Activated T-cell treated with anti-CD3 and anti-CD28 coated beads, Interleukin-2, amount 50 U/mL, for 72 hours (primary cell): ENCODE results near the gene DNMT3A. TPM values are rescaled to one million over a fixed set of nuclear protein-coding genes. Genes with fewer than 3 reads are reported as not detected.

Source experiments
- ATAC-seq, 2 donors: fragments of 150-1000 bp; cut with Tn5 transposase; replicated peaks in 1 of 2; 2 replicates each; pipeline ENCODE4 v1.10.0; 2021; ENCODE audit warnings: moderate library complexity in 2 of 2, mild to moderate bottlenecking in 1 of 2
- DNase-seq, 2 donors: peaks; one replicate each; pipeline ENCODE4 v3.0.0; 2021 to 2022; ENCODE audit warnings: mixed read lengths in 1 of 2
- H3K27ac Mint-ChIP-seq: one replicate; pipeline ENCODE4 v1.8.0; 2022; ENCODE audit warnings: mild to moderate bottlenecking, moderate library complexity, mixed read lengths
- H3K27me3 Mint-ChIP-seq: one replicate; pipeline ENCODE4 v1.8.0; 2022; ENCODE audit warnings: low read depth, mixed read lengths
- H3K36me3 Mint-ChIP-seq, 2 donors: one replicate each; pipeline ENCODE4 v1.8.0; 2022; ENCODE audit warnings: mixed read lengths in 2 of 2, mild to moderate bottlenecking in 1 of 2; ENCODE audit not compliant: insufficient read depth in 2 of 2
- H3K4me1 Mint-ChIP-seq: one replicate; pipeline ENCODE4 v1.8.0; 2022; ENCODE audit warnings: low read depth, mixed read lengths
- H3K4me3 Mint-ChIP-seq, 2 donors: one replicate each; pipeline ENCODE4 v1.8.0; 2022; ENCODE audit warnings: mild to moderate bottlenecking in 2 of 2, mixed read lengths in 2 of 2, moderate library complexity in 2 of 2
- H3K9me3 Mint-ChIP-seq, 2 donors: one replicate each; pipeline ENCODE4 v1.8.0; 2022; ENCODE audit warnings: mixed read lengths in 2 of 2
- total RNA-seq, 2 donors: library from RNA; stranded (reverse); gene quantifications; one replicate each; pipeline ENCODE4 v1.2.3, GENCODE V29; 2022

DNMT3A gene
- total RNA-seq, 2 donors from 2014 or later, result 90.2 to 108 TPM

DNA sequence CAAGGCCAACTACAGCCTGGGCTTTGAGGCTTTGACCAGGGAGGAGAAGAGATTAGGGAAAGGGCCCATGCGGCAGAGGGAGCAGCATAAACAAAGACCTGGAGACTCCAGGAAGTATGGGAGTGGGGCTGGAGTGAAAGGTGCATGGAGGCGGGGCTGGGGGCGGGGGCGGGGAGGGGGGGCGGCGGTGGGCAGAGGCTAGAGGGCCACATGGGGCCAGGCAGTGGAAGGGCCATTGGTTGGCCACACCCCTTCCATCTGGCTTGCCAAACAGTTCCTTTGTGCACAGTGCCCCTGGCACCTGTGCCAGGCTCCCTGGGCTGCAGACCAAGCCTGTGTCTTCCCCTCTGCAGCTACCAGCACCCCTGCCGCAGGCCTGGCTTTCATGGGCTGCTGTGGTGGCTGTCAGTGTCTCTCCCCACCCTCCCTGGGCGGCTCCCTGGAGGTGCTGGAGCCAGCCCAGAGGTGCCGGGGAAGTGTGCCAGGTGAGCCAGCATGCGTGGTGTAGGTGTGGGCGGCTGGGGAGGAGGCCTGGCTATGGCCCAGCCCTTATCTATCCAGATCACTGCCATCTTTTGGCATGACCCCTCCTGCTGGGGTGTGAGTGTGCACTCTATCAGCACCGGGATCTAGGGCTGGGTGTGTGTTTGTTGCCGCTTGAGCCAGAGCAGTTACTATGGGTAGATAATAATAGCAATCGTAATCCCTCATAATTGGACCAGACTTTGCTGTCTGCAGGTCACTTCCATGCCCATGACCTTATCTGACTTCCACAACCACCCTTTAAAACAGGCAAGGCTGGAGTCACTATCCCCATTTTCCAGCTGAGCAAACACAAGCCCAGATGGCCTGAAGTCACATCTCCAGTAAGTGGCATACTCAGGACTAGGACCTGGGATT lies 30.5 kb downstream of the DNMT3A start:
- peaks cover 0 to 16% of the 10 kb centered on the region in 2 donors for H3K36me3 Mint-ChIP-seq
- H3K9me3 Mint-ChIP-seq, result no peaks in the 10 kb centered on the region
- peak overlapping the region; percentile 39 to 88 for H3K4me3 Mint-ChIP-seq
- H3K27me3 Mint-ChIP-seq, result no peaks in the 10 kb centered on the region
- DNase-seq, result no peak
- peak overlapping the region; percentile 55 for H3K27ac Mint-ChIP-seq
- peaks cover 90% of the 10 kb centered on the region for H3K4me1 Mint-ChIP-seq
- no peak for ATAC-seq

DNA sequence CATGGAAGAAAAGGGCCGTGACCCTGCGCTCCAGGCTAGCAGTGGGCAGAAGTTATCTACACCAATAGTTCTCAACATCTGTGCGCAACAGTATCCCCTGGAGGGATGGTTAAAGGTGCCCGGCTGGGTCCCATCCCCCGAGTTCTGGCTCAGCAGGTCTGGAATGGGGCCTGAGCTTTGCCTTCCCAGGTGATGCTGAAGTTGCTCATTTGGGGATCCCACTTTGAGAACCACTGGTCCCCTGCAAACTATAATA lies 31.1 kb downstream of the DNMT3A start:
- Mint-ChIP-seq H3K27me3 (no peaks in the 10 kb centered on the region), H3K4me3 (peak overlapping the region; percentile 20 to 39), H3K36me3 (peaks cover 0 to 16% of the 10 kb centered on the region in 2 donors), H3K27ac (no peak overlapping the region), H3K9me3 (no peaks in the 10 kb centered on the region), H3K4me1 (peaks cover 90% of the 10 kb centered on the region)
- ATAC-seq (no peak), DNase-seq (no peak)

- Mint-ChIP-seq H3K4me3 (peak overlapping the region; percentile 29 to 39), H3K27me3 (no peaks in the 10 kb centered on the region), H3K9me3 (no peaks in the 10 kb centered on the region), H3K4me1 (peaks cover 91% of the 10 kb centered on the region), H3K27ac (peak overlapping the region; percentile 58), H3K36me3 (peaks cover 0 to 16% of the 10 kb centered on the region in 2 donors)
- ATAC-seq (no peak), DNase-seq (peak; percentile 70 to 71)
These were observed 32.3 kb downstream of the DNMT3A start for GRCh38 chr2:25309402-25309801.

DNA sequence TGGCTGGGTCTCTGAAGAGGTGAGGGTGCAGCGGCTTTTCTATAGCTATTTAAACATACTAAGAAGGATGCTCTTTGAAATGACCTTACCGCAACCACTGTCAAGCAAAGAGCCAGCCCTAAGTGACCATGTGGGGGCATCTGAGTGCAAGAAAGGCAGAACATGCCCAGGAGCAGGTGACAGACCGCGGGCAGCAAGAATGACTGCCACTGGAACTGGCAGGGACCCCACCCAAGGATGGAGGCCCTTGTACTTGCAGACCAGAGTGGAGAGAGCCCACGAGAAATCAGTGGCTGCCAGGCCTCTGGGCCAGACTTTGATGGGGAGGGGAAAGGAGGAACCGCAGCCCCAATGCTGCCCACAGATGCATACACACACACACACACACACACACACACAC lies 33.1 kb downstream of the DNMT3A start:
- H3K27ac Mint-ChIP-seq, result peak overlapping the region; percentile 55

DNA sequence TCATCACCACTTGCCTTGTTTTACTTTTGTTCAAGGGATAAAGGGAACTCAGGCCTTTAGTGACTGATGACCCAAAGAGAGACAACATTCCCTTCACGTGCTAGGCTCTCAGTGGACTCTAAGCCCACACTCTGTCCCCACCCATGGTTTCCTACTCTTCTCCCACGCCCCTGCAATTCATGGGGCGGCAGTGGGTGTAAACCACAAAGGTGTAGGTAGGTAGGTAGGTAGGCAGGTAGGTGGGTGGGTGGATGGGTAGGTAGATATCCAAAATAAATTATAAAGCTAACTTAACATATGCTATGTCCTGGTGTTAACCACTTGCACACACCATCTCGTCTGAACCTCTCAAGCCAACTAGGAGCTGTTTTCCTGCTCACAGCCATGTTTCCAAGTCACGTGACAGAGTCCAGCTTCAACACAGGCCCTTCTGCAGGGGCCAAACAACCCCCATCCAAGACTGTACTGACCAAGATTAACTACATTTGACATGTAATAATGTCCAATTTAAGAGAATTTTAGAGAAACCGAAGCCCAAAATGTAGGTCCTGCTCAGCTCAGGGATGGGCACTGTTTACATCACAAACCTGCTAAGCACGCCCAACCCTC lies 33.7 kb downstream of the DNMT3A start:
- Mint-ChIP-seq H3K4me1 (peaks cover 94% of the 10 kb centered on the region), H3K36me3 (peaks cover 2 to 16% of the 10 kb centered on the region in 2 donors), H3K27ac (no peak overlapping the region), H3K27me3 (no peaks in the 10 kb centered on the region), H3K4me3 (no peak overlapping the region), H3K9me3 (no peaks in the 10 kb centered on the region)
- DNase-seq (no peak), ATAC-seq (no peak)

More for the DNA sequence above, 33.1 kb downstream of the DNMT3A start:
- DNase-seq (no peak), ATAC-seq (no peak)
- no peak overlapping the region for H3K4me3 Mint-ChIP-seq
- peaks cover 2 to 16% of the 10 kb centered on the region in 2 donors for H3K36me3 Mint-ChIP-seq
- H3K27me3 Mint-ChIP-seq, result no peaks in the 10 kb centered on the region
- peaks cover 96% of the 10 kb centered on the region for H3K4me1 Mint-ChIP-seq
- H3K9me3 Mint-ChIP-seq, result no peaks in the 10 kb centered on the region

GRCh38 chr2:25306777-25307368 lies 34.9 kb downstream of the DNMT3A start:
- peak overlapping the region; percentile 42 for H3K27ac Mint-ChIP-seq
- H3K9me3 Mint-ChIP-seq, result no peaks in the 10 kb centered on the region
- peaks cover 94% of the 10 kb centered on the region for H3K4me1 Mint-ChIP-seq

DNA sequence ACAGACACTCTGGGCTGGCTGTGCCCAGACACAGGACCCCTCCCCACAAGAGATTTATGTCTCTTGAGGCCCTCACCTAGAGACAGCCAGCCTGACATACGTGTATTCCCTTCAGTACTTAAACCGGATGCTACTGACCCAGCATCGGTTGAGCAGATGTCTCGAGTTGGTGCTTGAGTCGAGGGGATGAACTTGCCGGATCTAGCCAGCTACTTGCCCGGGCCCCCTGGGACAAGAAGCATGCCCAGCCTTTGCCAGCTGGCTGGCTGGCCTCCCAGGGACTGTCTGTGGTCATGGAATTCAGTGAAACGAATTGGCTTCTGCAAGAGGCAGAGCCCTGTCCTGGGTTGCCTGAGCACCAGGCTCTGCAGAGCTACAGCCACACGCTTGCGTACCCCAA lies 36.0 kb downstream of the DNMT3A start:
- ATAC-seq (no peak), DNase-seq (no peak)
- Mint-ChIP-seq H3K9me3 (no peaks in the 10 kb centered on the region), H3K4me3 (no peak overlapping the region), H3K27me3 (no peaks in the 10 kb centered on the region), H3K36me3 (peaks cover 6 to 27% of the 10 kb centered on the region in 2 donors), H3K27ac (no peak overlapping the region), H3K4me1 (peaks cover 96% of the 10 kb centered on the region)

More at GRCh38 chr2:25306777-25307368, 34.9 kb downstream of the DNMT3A start:
- H3K36me3 Mint-ChIP-seq, result peaks cover 5 to 20% of the 10 kb centered on the region in 2 donors
- no peak for DNase-seq
- no peaks in the 10 kb centered on the region for H3K27me3 Mint-ChIP-seq
- peak overlapping the region in 1 of 2 donors; percentile 29 for H3K4me3 Mint-ChIP-seq
- no peak for ATAC-seq

DNA sequence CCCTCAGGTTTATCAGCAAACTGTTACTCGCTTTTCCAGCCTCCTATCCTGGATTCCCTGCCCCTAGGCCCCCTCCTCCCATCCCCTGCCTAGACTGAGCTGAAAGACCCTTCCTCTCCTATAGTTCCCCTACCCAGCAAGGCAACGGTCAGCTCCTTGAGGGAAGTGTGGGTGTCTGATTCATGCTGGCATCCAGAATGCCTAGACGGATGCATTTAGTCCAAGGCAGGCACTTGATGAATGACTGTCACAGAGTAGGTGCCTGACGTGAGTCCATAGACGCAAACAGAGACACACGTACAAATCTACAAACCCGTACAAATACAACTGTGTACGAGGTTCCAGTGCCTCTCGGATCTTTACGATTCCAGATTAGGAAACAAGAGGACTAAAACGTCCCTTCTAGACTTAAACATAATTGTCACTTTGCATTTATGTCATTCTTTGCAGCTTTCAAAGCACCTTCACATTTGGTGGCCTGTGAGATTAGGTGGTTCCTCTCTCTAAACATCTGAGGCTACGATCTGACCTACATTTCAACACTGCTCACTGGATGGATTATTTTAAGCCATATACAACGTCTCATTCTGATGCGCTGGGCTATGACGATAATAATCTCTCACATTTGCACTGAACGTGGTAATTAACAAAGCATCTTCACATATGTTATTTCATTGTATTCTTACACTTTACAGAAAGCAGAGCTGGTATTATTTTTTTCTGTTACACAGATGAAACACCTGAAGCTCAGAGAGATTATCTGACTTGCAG lies 36.7 kb downstream of the DNMT3A start:
- Mint-ChIP-seq H3K27me3 (no peaks in the 10 kb centered on the region), H3K36me3 (peaks cover 6 to 28% of the 10 kb centered on the region in 2 donors), H3K4me3 (peak overlapping the region in 1 of 2 donors; percentile 25), H3K4me1 (peaks cover 89% of the 10 kb centered on the region), H3K27ac (no peak overlapping the region), H3K9me3 (no peaks in the 10 kb centered on the region)
- no peak for ATAC-seq
- DNase-seq, result no peak

DNA sequence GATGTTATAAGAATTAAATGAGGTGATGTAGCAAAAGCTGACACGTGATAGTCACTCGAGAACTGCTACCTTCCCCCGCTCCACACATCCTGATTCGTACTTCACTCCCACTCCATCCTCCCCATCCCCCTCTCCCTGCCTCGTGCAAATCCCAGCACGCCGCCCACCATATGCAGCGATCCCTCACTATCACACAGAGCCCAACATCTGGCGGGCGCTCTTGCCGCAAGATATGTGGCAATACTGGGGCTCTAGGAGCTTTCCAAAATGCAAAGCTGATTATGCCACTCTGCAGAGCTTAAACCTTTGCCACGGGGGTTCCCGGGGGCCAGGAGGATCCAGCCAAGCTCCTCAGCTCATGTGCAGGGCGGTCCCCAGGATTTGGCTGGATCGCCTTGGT lies 37.4 kb downstream of the DNMT3A start:
- no peak overlapping the region for H3K27ac Mint-ChIP-seq
- no peaks in the 10 kb centered on the region for H3K27me3 Mint-ChIP-seq
- peaks cover 6 to 27% of the 10 kb centered on the region in 2 donors for H3K36me3 Mint-ChIP-seq

GRCh38 chr2:25303633-25304236 lies 38.0 kb downstream of the DNMT3A start:
- Mint-ChIP-seq H3K27ac (no peak overlapping the region), H3K9me3 (no peaks in the 10 kb centered on the region), H3K36me3 (peaks cover 6 to 27% of the 10 kb centered on the region in 2 donors), H3K4me1 (peaks cover 77% of the 10 kb centered on the region), H3K27me3 (no peaks in the 10 kb centered on the region), H3K4me3 (no peak overlapping the region)
- DNase-seq (no peak), ATAC-seq (no peak)

More for the DNA sequence above, 37.4 kb downstream of the DNMT3A start:
- ATAC-seq, result no peak
- no peaks in the 10 kb centered on the region for H3K9me3 Mint-ChIP-seq
- peaks cover 82% of the 10 kb centered on the region for H3K4me1 Mint-ChIP-seq
- no peak for DNase-seq
- no peak overlapping the region for H3K4me3 Mint-ChIP-seq

DNA sequence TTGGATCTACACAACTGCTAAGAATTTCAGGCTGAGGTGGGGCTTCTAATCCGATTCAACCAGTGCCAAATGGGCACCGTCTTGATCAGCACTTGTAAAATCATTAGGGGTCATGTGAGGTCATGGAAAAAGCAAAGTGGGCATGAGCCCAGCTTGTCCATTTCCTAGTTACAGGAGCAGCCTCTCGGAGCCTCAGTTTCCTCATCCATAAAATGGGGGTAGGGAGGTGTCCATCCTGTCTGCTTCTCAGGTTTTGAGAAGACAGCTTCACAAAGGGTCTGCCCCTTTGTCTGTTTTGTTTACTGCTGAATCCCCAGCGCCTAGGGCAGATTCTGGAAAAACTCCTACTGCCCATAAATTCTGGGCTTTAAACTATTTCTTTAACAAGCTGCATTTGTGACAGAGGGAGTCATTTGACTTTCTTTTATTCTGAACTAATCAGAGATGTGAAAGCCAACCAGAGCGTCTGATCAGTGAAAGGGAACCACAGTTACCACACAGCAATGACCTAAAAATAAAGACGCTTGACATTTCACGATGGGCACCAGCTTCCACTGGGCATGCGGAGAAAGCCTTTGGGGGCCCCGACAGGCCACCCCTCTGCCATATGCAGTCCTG lies 38.9 kb downstream of the DNMT3A start:
- Mint-ChIP-seq H3K36me3 (peaks cover 6 to 30% of the 10 kb centered on the region in 2 donors), H3K27ac (no peak overlapping the region), H3K9me3 (no peaks in the 10 kb centered on the region), H3K4me3 (no peak overlapping the region), H3K4me1 (peaks cover 74% of the 10 kb centered on the region), H3K27me3 (no peaks in the 10 kb centered on the region)
- ATAC-seq, result no peak
- DNase-seq, result no peak
